Endothelial cell of umbilical vein (primary cell): Measurements from ENCODE around the gene DGKD. TPM values are rescaled to one million over a fixed set of nuclear protein-coding genes. Genes with fewer than 3 reads are reported as not detected.

ENCODE experiments used
- BruUV-seq: library from RNA; stranded (reverse); fragments of 400-500 nt; replicated peaks from 2 replicates; lab custom pipeline; 2021; lab: Mats Ljungman, UMichigan
- CTCF ChIA-PET: fragments of 300-600, 350-600 bp; sonication (Branson Sonifier 250); formaldehyde crosslinking; loops from one replicate; lab custom pipeline; 2021; ENCODE audit warnings: antibody characterized with exemption, inconsistent platforms; lab: Charles Lee
- POLR2A ChIA-PET: fragments of 300-600, 350-600 bp; sonication (Branson Sonifier 250); formaldehyde crosslinking; loops from one replicate; lab custom pipeline; 2021; ENCODE audit warnings: antibody characterized with exemption, inconsistent platforms; lab: Charles Lee
- DNase-seq: peaks from one replicate; pipeline ENCODE4 v3.0.0-alpha.2; 2011; ENCODE audit warnings: low read depth, low spot score
- FAIRE-seq: peaks from 2 replicates; lab custom pipeline; 2011; peaks lifted over from hg19 to GRCh38; lab: Jason Lieb, UNC
- H2AFZ ChIP-seq: 2 replicates; pipeline ENCODE4 v1.6.0; 2012; ENCODE audit warnings: low read depth, low read length, control low read depth, inconsistent platforms
- H3K27ac ChIP-seq: 2 replicates; pipeline ENCODE4 v1.5.1; 2011; ENCODE audit warnings: low read depth, mild to moderate bottlenecking, control low read depth, low read length, moderate library complexity; ENCODE audit not compliant: insufficient read depth
- H3K27me3 ChIP-seq, 2 experiments: 2 replicates each; pipeline versions ENCODE4 v1.6.0 to v1.6.1; 2011; ENCODE audit warnings: low read length in 2 of 2, mixed read lengths in 1 of 2; ENCODE audit not compliant: control insufficient read depth in 2 of 2, insufficient read depth in 2 of 2
- H3K36me3 ChIP-seq, 2 experiments: 2 replicates in 1 of 2; 3 replicates in 1 of 2; pipeline ENCODE4 v1.5.1; 2011; ENCODE audit warnings: low read length in 2 of 2, mild to moderate bottlenecking in 1 of 2, moderate library complexity in 1 of 2; ENCODE audit not compliant: control insufficient read depth in 2 of 2, insufficient read depth in 2 of 2; ENCODE audit errors: extremely low read depth in 1 of 2
- H3K4me1 ChIP-seq: 3 replicates; pipeline ENCODE4 v1.5.1; 2011; ENCODE audit warnings: mild to moderate bottlenecking, low read length; ENCODE audit not compliant: control insufficient read depth, insufficient read depth; ENCODE audit errors: extremely low read depth
- H3K4me2 ChIP-seq: 2 replicates; pipeline ENCODE4 v1.6.1; 2011; ENCODE audit warnings: low read length, control low read depth, mixed read lengths; ENCODE audit not compliant: insufficient read depth
- H3K4me3 ChIP-seq, 3 experiments: fragments of 200-600 bp in 1 of 3; sonication (generic), shearing (Covaris generic) in 1 of 3; replicated peaks in 1 of 3; 2 replicates each; pipeline ENCODE4 v1.5.1; 2011 to 2016; ENCODE audit warnings: control low read depth in 3 of 3, low read length in 3 of 3, mild to moderate bottlenecking in 2 of 3, inconsistent platforms in 1 of 3, low read depth in 1 of 3, moderate library complexity in 1 of 3; ENCODE audit not compliant: insufficient read depth in 1 of 3
- H3K79me2 ChIP-seq: 2 replicates; pipeline ENCODE4 v1.6.0; 2012; ENCODE audit warnings: low read length, inconsistent platforms; ENCODE audit not compliant: control insufficient read depth, insufficient read depth
- H3K9ac ChIP-seq: replicated peaks from 2 replicates; pipeline ENCODE3; 2011; ENCODE audit warnings: low read length, control low read depth; ENCODE audit not compliant: insufficient read depth; ENCODE audit errors: extremely low read depth
- H3K9me1 ChIP-seq: replicated peaks from 3 replicates; pipeline ENCODE4 v1.6.0; 2011; ENCODE audit warnings: mild to moderate bottlenecking, low read length; ENCODE audit not compliant: control insufficient read depth, insufficient read depth; ENCODE audit errors: extremely low read depth
- H3K9me3 ChIP-seq: replicated peaks from 2 replicates; pipeline ENCODE4 v1.5.1; 2012; ENCODE audit warnings: low read length, inconsistent platforms; ENCODE audit not compliant: control insufficient read depth, insufficient read depth
- H4K20me1 ChIP-seq: replicated peaks from 2 replicates; pipeline ENCODE3; 2011; ENCODE audit warnings: mild to moderate bottlenecking, low read length; ENCODE audit not compliant: control insufficient read depth, insufficient read depth; ENCODE audit errors: extremely low read depth
- EZH2 ChIP-seq: IDR thresholded peaks from 2 replicates; pipeline ENCODE4 v1.6.1; 2012; ENCODE audit warnings: borderline replicate concordance, low read depth, mild to moderate bottlenecking, moderate library complexity, low read length, inconsistent platforms; ENCODE audit not compliant: severe bottlenecking
- FOS ChIP-seq: IDR thresholded peaks from 2 replicates; pipeline ENCODE4 v1.6.1; 2011; ENCODE audit warnings: mild to moderate bottlenecking, low read length, moderate library complexity, borderline replicate concordance; ENCODE audit not compliant: insufficient read depth
- GATA2 ChIP-seq: IDR thresholded peaks from 2 replicates; pipeline ENCODE4 v1.7.0; 2011; ENCODE audit warnings: low read depth, mild to moderate bottlenecking, moderate library complexity, mixed read lengths, low read length; ENCODE audit not compliant: insufficient read length, insufficient read depth
- JUN ChIP-seq: IDR thresholded peaks from 2 replicates; pipeline ENCODE4 v1.6.1; 2011; ENCODE audit warnings: borderline replicate concordance, low read depth; ENCODE audit not compliant: insufficient read length, insufficient read depth
- MAX ChIP-seq: IDR thresholded peaks from 2 replicates; pipeline ENCODE4 v1.6.1; 2011; ENCODE audit not compliant: insufficient read depth, insufficient read length
- MYC ChIP-seq: IDR thresholded peaks from one replicate; pipeline ENCODE4 v1.6.1; 2011; ENCODE audit warnings: mild to moderate bottlenecking, low read depth, low read length
- POLR2A ChIP-seq: IDR thresholded peaks from 2 replicates; pipeline ENCODE4 v1.6.1; 2012; ENCODE audit warnings: low read depth, mild to moderate bottlenecking, control low read depth, low read length
- POLR2AphosphoS5 ChIP-seq: IDR thresholded peaks from 2 replicates; pipeline ENCODE4 v1.6.1; 2012; ENCODE audit warnings: low read depth, mild to moderate bottlenecking, control low read depth, low read length, moderate library complexity; ENCODE audit not compliant: insufficient read depth
- dilution Hi-C: fragments of 300-500 bp; cut with MboI; formaldehyde crosslinking; loops from one replicate; pipeline ENCODE4 v1.15.0; 2019; ENCODE audit warnings: low sequenced_read_pairs; ENCODE audit not compliant: extremely low pct_ligation_motif_present
- intact Hi-C: fragments of 100-400 bp; cut with micrococcal nuclease; formaldehyde crosslinking; loops from one replicate; pipeline ENCODE4 v1.10.0; 2022
- polyA plus RNA-seq, 4 experiments: library from polyadenylated mRNA; depleted of rRNA in 3 of 4; stranded (reverse) in 3 of 4; unstranded in 1 of 4; fragments of >200 nt; gene quantifications; 2 replicates each; pipeline versions ENCODE4 v1.2.1 to v1.2.3, GENCODE V29; 2011 to 2012; ENCODE audit warnings: missing spikeins in 1 of 4
- total RNA-seq: library from RNA; stranded (reverse); gene quantifications from 2 replicates; pipeline ENCODE4 v1.2.3, GENCODE V29; 2021

The DGKD gene
- total and polyA plus RNA-seq, 2 donors (not counting 3 experiments of a cell fraction or from before 2014, with no cell fraction given): 10.8 to 36.6 TPM

- dilution Hi-C loops (no loop called here), intact Hi-C loops (no loop called here)
- Histone ChIP-seq H3K9me3 (no peaks in the 10 kb centered on the region), H2AFZ (no peak overlapping the region), H3K4me1 (peaks cover 4% of the 10 kb centered on the region), H3K4me3 (no peak overlapping the region), H3K79me2 (no peaks in the 10 kb centered on the region), H3K9ac (no peak overlapping the region), H3K36me3 (no peaks in the 10 kb centered on the region), H4K20me1 (no peaks in the 10 kb centered on the region), H3K9me1 (no peaks in the 10 kb centered on the region), H3K27me3 (no peaks in the 10 kb centered on the region), H3K27ac (no peak overlapping the region), H3K4me2 (no peak overlapping the region)
- no TSS peak for BruUV-seq
- POLR2A ChIA-PET: no interaction called here
- CTCF ChIA-PET: interaction anchor here (7.2 to 11.2 kb wide), 2 partner anchors 16 to 44 kb away, joined by 73 to 191 read pairs; no protein-coding TSS in a partner anchor
- DNase-seq: no peak
- FAIRE-seq: no peak
- TF ChIP-seq MYC: no peak
- TF ChIP-seq MAX: no peak
These were observed 46.0 kb downstream of the DGKD start for GRCh38 chr2:233400341-233400740.

- no peaks in the 10 kb centered on the region for H3K36me3 ChIP-seq
- TF ChIP-seq GATA2 (no peak), POLR2A (no peak), FOS (no peak), MYC (no peak), MAX (no peak), JUN (no peak), EZH2 (no peak), POLR2AphosphoS5 (no peak)
- H3K9ac ChIP-seq: no peak overlapping the region
- no peak overlapping the region for H3K4me3 ChIP-seq
- FAIRE-seq (no peak), DNase-seq (no peak)
- no peak overlapping the region for H3K27ac ChIP-seq
- H3K9me3 ChIP-seq: no peaks in the 10 kb centered on the region
- POLR2A ChIA-PET: no interaction called here
- no peaks in the 10 kb centered on the region for H3K9me1 ChIP-seq
- no peak overlapping the region for H2AFZ ChIP-seq
- CTCF ChIA-PET: interaction anchor here (7.2 to 11.2 kb wide), 2 partner anchors 15 to 44 kb away, joined by 73 to 191 read pairs; no protein-coding TSS in a partner anchor
- H3K79me2 ChIP-seq: no peaks in the 10 kb centered on the region
- no peaks in the 10 kb centered on the region for H3K27me3 ChIP-seq
- intact Hi-C loops: no loop called here
- H4K20me1 ChIP-seq: no peaks in the 10 kb centered on the region
- H3K4me1 ChIP-seq: peaks cover 4% of the 10 kb centered on the region
- dilution Hi-C loops: no loop called here
- no peak overlapping the region for H3K4me2 ChIP-seq
- BruUV-seq: no TSS peak
These were observed 46.7 kb downstream of the DGKD start for GRCh38 chr2:233400961-233401360.
